HEK293T (cell line): Measurements from ENCODE around the gene TMPRSS7.

ENCODE experiments used
- CTCF ChIA-PET: fragments of 350-600 bp; formaldehyde crosslinking; extraction: SDS; loops from one replicate; lab custom pipeline; 2021; ENCODE audit warnings: antibody characterized with exemption, inconsistent platforms; lab: Yijun Ruan, JAX
- POLR2A ChIA-PET: fragments of 350-600 bp; formaldehyde crosslinking; extraction: SDS; loops from one replicate; lab custom pipeline; 2020; ENCODE audit warnings: antibody characterized with exemption, inconsistent platforms; lab: Yijun Ruan, JAX
- DNase-seq: peaks from one replicate; pipeline ENCODE4 v3.0.0; 2012; ENCODE audit warnings: mixed read lengths; ENCODE audit errors: extremely low spot score
- ARNT ChIP-seq: fragments of 450-650 bp; IDR thresholded peaks from 2 replicates; pipeline ENCODE4 v1.6.1; 2017; ENCODE audit warnings: mild to moderate bottlenecking
- BHLHE40 ChIP-seq: fragments of 450-650 bp; IDR thresholded peaks from 2 replicates; pipeline ENCODE4 v1.6.1; 2016; ENCODE audit warnings: mild to moderate bottlenecking, moderate library complexity, borderline replicate concordance
- CTBP1 ChIP-seq: fragments of 450-650 bp; IDR thresholded peaks from 2 replicates; pipeline ENCODE4 v1.6.1; 2016; ENCODE audit warnings: borderline replicate concordance
- ELF4 ChIP-seq: fragments of 450-650 bp; IDR thresholded peaks from 2 replicates; pipeline ENCODE4 v1.6.1; 2017; ENCODE audit warnings: antibody characterized with exemption
- FOXA1 ChIP-seq: fragments of 450-650 bp; IDR thresholded peaks from 2 replicates; pipeline ENCODE4 v1.6.1; 2016; ENCODE audit warnings: mild to moderate bottlenecking
- FOXK2 ChIP-seq: fragments of 450-650 bp; IDR thresholded peaks from 2 replicates; pipeline ENCODE4 v1.6.1; 2016; ENCODE audit warnings: mild to moderate bottlenecking
- FOXM1 ChIP-seq: fragments of 450-650 bp; IDR thresholded peaks from 2 replicates; pipeline ENCODE4 v1.6.1; 2017; ENCODE audit warnings: mild to moderate bottlenecking, borderline replicate concordance
- HDGF ChIP-seq: fragments of 450-650 bp; IDR thresholded peaks from 2 replicates; pipeline ENCODE4 v1.6.1; 2017; ENCODE audit warnings: antibody characterized with exemption, borderline replicate concordance
- L3MBTL2 ChIP-seq: fragments of 450-650 bp; conservative IDR thresholded peaks from 2 replicates; pipeline ENCODE4 v1.6.1; 2016; ENCODE audit warnings: mild to moderate bottlenecking
- LEF1 ChIP-seq: fragments of 450-650 bp; IDR thresholded peaks from 2 replicates; pipeline ENCODE4 v1.6.1; 2017; ENCODE audit warnings: mild to moderate bottlenecking, borderline replicate concordance
- NFRKB ChIP-seq: fragments of 450-650 bp; IDR thresholded peaks from 2 replicates; pipeline ENCODE4 v1.6.1; 2016; ENCODE audit warnings: mild to moderate bottlenecking, moderate library complexity
- PKNOX1 ChIP-seq: fragments of 450-650 bp; IDR thresholded peaks from 2 replicates; pipeline ENCODE4 v1.6.1; 2016
- SP1 ChIP-seq: fragments of 450-650 bp; IDR thresholded peaks from 2 replicates; pipeline ENCODE4 v1.6.1; 2017
- SUZ12 ChIP-seq: fragments of 450-650 bp; IDR thresholded peaks from 2 replicates; pipeline ENCODE4 v1.6.1; 2016; ENCODE audit warnings: mild to moderate bottlenecking
- TARDBP ChIP-seq: fragments of 450-650 bp; IDR thresholded peaks from 2 replicates; pipeline ENCODE4 v1.6.1; 2016
- ZNF384 ChIP-seq: fragments of 450-650 bp; IDR thresholded peaks from 2 replicates; pipeline ENCODE4 v1.6.1; 2016

TMPRSS7 gene

GRCh38 chr3:112124907-112125607, 90.5 kb downstream of the TMPRSS7 start:
- no peak for DNase-seq
- POLR2A ChIA-PET, result no interaction called here
- TF ChIP-seq ZNF384 (no peak), SP1 (no peak), FOXA1 (no peak), PKNOX1 (no peak), FOXK2 (no peak), LEF1 (no peak), NFRKB (no peak), L3MBTL2 (no peak), CTBP1 (no peak), TARDBP (no peak), FOXM1 (no peak), BHLHE40 (no peak), ELF4 (no peak)
- CTCF ChIA-PET, result interaction anchor here (0.8 to 1.6 kb wide), 3 partner anchors 11 to 13 kb away, joined by 3 to 9 read pairs (median 4); no protein-coding TSS in a partner anchor

- CTCF ChIA-PET, result interaction anchor here (0.6 kb wide), 1 partner anchor 391 kb away, joined by 3 read pairs; no protein-coding TSS in a partner anchor
- DNase-seq, result peak; percentile 19
These were observed 92.0 kb downstream of the TMPRSS7 start for GRCh38 chr3:112126511-112126911.

GRCh38 chr3:112127522-112128494, 93.3 kb downstream of the TMPRSS7 start:
- DNase-seq, result no peak
- CTCF ChIA-PET, result interaction anchor here (0.8 kb wide), 1 partner anchor 16 kb away, joined by 3 read pairs; no protein-coding TSS in a partner anchor
- TF ChIP-seq PKNOX1 (no peak), BHLHE40 (no peak), ARNT (no peak), ZNF384 (no peak), CTBP1 (no peak), SUZ12 (no peak), ELF4 (no peak), TARDBP (no peak), L3MBTL2 (no peak), LEF1 (no peak), NFRKB (no peak), FOXM1 (no peak), FOXK2 (no peak)
- POLR2A ChIA-PET, result interaction anchor here (1.4 kb wide), 1 partner anchor 41 kb away, joined by 3 read pairs; no protein-coding TSS in a partner anchor

More at GRCh38 chr3:112126511-112126911, 92.0 kb downstream of the TMPRSS7 start:
- POLR2A ChIA-PET, result no interaction called here
- TF ChIP-seq CTBP1 (no peak), FOXM1 (no peak), FOXK2 (no peak), LEF1 (no peak), L3MBTL2 (no peak), HDGF (no peak), NFRKB (no peak), ZNF384 (no peak), FOXA1 (no peak), TARDBP (no peak)

- CTCF ChIA-PET, result no interaction called here
- DNase-seq, result no peak
- TF ChIP-seq ZNF384 (no peak), BHLHE40 (no peak), TARDBP (no peak), FOXM1 (no peak), NFRKB (no peak)
- POLR2A ChIA-PET, result interaction anchor here (1.4 kb wide), 1 partner anchor 42 kb away, joined by 3 read pairs; no protein-coding TSS in a partner anchor
These were observed 94.5 kb downstream of the TMPRSS7 start for GRCh38 chr3:112128843-112129727.

- ChIA-PET POLR2A (no interaction called here), CTCF (no interaction called here)
- DNase-seq, result no peak
- TF ChIP-seq NFRKB, result no peak
- TF ChIP-seq L3MBTL2, result no peak
- TF ChIP-seq SUZ12, result no peak
- TF ChIP-seq ZNF384, result no peak
- TF ChIP-seq FOXK2, result no peak
- no peak for TF ChIP-seq HDGF
- no peak for TF ChIP-seq ELF4
- TF ChIP-seq CTBP1, result no peak
- TF ChIP-seq PKNOX1, result no peak
- no peak for TF ChIP-seq ARNT
- no peak for TF ChIP-seq TARDBP
- TF ChIP-seq LEF1, result no peak
- no peak for TF ChIP-seq SP1
- no peak for TF ChIP-seq FOXM1
- no peak for TF ChIP-seq BHLHE40
These were observed 95.5 kb downstream of the TMPRSS7 start for GRCh38 chr3:112129925-112130637.
